A549 (cell line): ENCODE results near the gene XPO4. TPM values are rescaled to one million over a fixed set of nuclear protein-coding genes. Genes with fewer than 3 reads are reported as not detected.
"Not testable (repeated sequence)": the region's sequence is repeated elsewhere in the genome, so short reads cannot be mapped to it uniquely, and the experiment has no call there.

Experiments
- ATAC-seq, 2 experiments: fragments of 200-7000 bp in 1 of 2; fragments of >200 bp in 1 of 2; cut with Nextera tagmentation in 1 of 2; cut with Tn5 transposase in 1 of 2; 3 replicates each; pipeline versions ENCODE4 v1.8.0 to v1.9.1; 2018 to 2020; ENCODE audit warnings: mild to moderate bottlenecking in 1 of 2, moderate library complexity in 1 of 2
- CTCF ChIA-PET: fragments of 300-600 bp; sonication (Branson Sonifier 250); formaldehyde crosslinking; extraction: SDS; loops from one replicate; lab custom pipeline; 2021; ENCODE audit warnings: antibody characterized with exemption, inconsistent platforms; lab: Yijun Ruan, JAX
- POLR2A ChIA-PET: fragments of 350-600 bp; formaldehyde crosslinking; extraction: SDS; loops from one replicate; lab custom pipeline; 2021; ENCODE audit warnings: antibody characterized with exemption, inconsistent platforms; lab: Yijun Ruan, JAX
- DNase-seq, 2 experiments: peaks; one replicate each; pipeline versions ENCODE4 v3.0.0 to v3.0.0-alpha.2; 2011 to 2016; ENCODE audit warnings: low read depth in 1 of 2, low spot score in 1 of 2
- FAIRE-seq: peaks from 2 replicates; lab custom pipeline; 2011; peaks lifted over from hg19 to GRCh38; lab: Jason Lieb, UNC
- H3K27ac ChIP-seq, 2 experiments: fragments of >200 bp; sonication (Bioruptor Twin); formaldehyde crosslinking; 3 replicates each; pipeline ENCODE4 v1.5.1; 2016 to 2017
- H3K4me1 ChIP-seq: fragments of >200 bp; sonication (Bioruptor Twin); formaldehyde crosslinking; 3 replicates; pipeline ENCODE4 v1.6.1; 2016
- H3K4me2 ChIP-seq: fragments of >200 bp; sonication (Bioruptor Twin); formaldehyde crosslinking; 3 replicates; pipeline ENCODE4 v1.6.1; 2016
- H3K4me3 ChIP-seq: fragments of >200 bp; sonication (Bioruptor Twin); formaldehyde crosslinking; 3 replicates; pipeline ENCODE4 v1.5.1; 2016
- H3K9me3 ChIP-seq: fragments of >200 bp; sonication (Bioruptor Twin); formaldehyde crosslinking; 3 replicates; pipeline ENCODE4 v1.6.1; 2016
- ATOH8 ChIP-seq: fragments of 250-450 bp; sonication (Bioruptor Pico); IDR thresholded peaks from 2 replicates; pipeline ENCODE4 v1.5.0; 2020; ENCODE audit warnings: low read depth, mild to moderate bottlenecking, moderate library complexity
- BCL3 ChIP-seq: fragments of >200 bp; sonication (Bioruptor Twin); formaldehyde crosslinking; IDR thresholded peaks from 3 replicates; pipeline ENCODE4 v1.6.1; 2016
- BHLHE40 ChIP-seq: IDR thresholded peaks from 2 replicates; pipeline ENCODE4 v1.6.1; 2012; ENCODE audit warnings: low read depth, low read length, inconsistent platforms
- CBX2 ChIP-seq: fragments of 200-600 bp; sonication (generic); IDR thresholded peaks from 2 replicates; pipeline ENCODE4 v1.6.1; 2016; ENCODE audit warnings: low read depth, mild to moderate bottlenecking, borderline replicate concordance
- CEBPB ChIP-seq, 2 experiments: fragments of >200 bp in 1 of 2; sonication (Bioruptor Twin) in 1 of 2; formaldehyde crosslinking in 1 of 2; IDR thresholded peaks; 2 replicates each; pipeline ENCODE4 v1.6.1; 2012 to 2016
- CHD2 ChIP-seq: fragments of 150-350 bp; IDR thresholded peaks from 2 replicates; pipeline ENCODE4 v1.6.1; 2014; ENCODE audit warnings: low read length; ENCODE audit not compliant: partially characterized antibody
- CHD4 ChIP-seq: fragments of 200-600 bp; sonication (generic); IDR thresholded peaks from 2 replicates; pipeline ENCODE4 v1.6.1; 2016; ENCODE audit warnings: antibody characterized with exemption, mild to moderate bottlenecking, borderline replicate concordance
- E2F6 ChIP-seq: IDR thresholded peaks from 2 replicates; pipeline ENCODE4 v1.6.1; 2012; ENCODE audit warnings: low read depth, borderline replicate concordance
- EHMT2 ChIP-seq: fragments of 200-600 bp; sonication (generic); IDR thresholded peaks from 2 replicates; pipeline ENCODE4 v1.6.1; 2016; ENCODE audit warnings: antibody characterized with exemption, low read depth, mild to moderate bottlenecking, moderate library complexity
- EP300 ChIP-seq, 2 experiments: fragments of >200 bp; sonication (Bioruptor Twin); formaldehyde crosslinking; IDR thresholded peaks; 2 replicates in 1 of 2; 3 replicates in 1 of 2; pipeline ENCODE4 v1.6.1; 2016 to 2017
- FOSL2 ChIP-seq, 2 experiments: fragments of 450-650 bp in 1 of 2; fragments of >200 bp in 1 of 2; sonication (Bioruptor Twin) in 1 of 2; formaldehyde crosslinking; IDR thresholded peaks; 2 replicates each; pipeline versions ENCODE4 v1.5.0 to v1.6.1; 2016 to 2020; ENCODE audit warnings: mild to moderate bottlenecking in 1 of 2, moderate library complexity in 1 of 2
- GATA3 ChIP-seq: IDR thresholded peaks from 2 replicates; pipeline ENCODE4 v1.6.1; 2012; ENCODE audit warnings: borderline replicate concordance
- HDAC2 ChIP-seq: fragments of 200-600 bp; sonication (generic); IDR thresholded peaks from 2 replicates; pipeline ENCODE4 v1.6.1; 2016
- HEYL ChIP-seq: fragments of 250-450 bp; sonication (Bioruptor Pico); IDR thresholded peaks from 2 replicates; pipeline ENCODE4 v1.8.0; 2021; ENCODE audit warnings: mild to moderate bottlenecking, moderate library complexity
- HOXB5 ChIP-seq: fragments of 250-450 bp; sonication (Bioruptor Pico); IDR thresholded peaks from 2 replicates; pipeline ENCODE4 v1.5.0; 2020; ENCODE audit warnings: mild to moderate bottlenecking, moderate library complexity
- JUN ChIP-seq, 2 experiments: fragments of >200 bp; sonication (Bioruptor Twin); formaldehyde crosslinking; IDR thresholded peaks; 2 replicates in 1 of 2; 3 replicates in 1 of 2; pipeline ENCODE4 v1.6.1; 2016 to 2017
- KDM5A ChIP-seq: fragments of 200-600 bp; sonication (generic); IDR thresholded peaks from 2 replicates; pipeline ENCODE4 v1.6.1; 2016; ENCODE audit warnings: antibody characterized with exemption, mild to moderate bottlenecking
- MAX ChIP-seq: IDR thresholded peaks from 2 replicates; pipeline ENCODE4 v1.6.1; 2012
- MAZ ChIP-seq: fragments of 150-350 bp; IDR thresholded peaks from 2 replicates; pipeline ENCODE4 v1.6.1; 2014; ENCODE audit warnings: antibody characterized with exemption, low read depth, low read length, borderline replicate concordance
- MYC ChIP-seq: IDR thresholded peaks from 2 replicates; pipeline ENCODE4 v1.6.1; 2012; ENCODE audit warnings: mild to moderate bottlenecking, inconsistent platforms, low read length, improper control_type of control experiment, borderline replicate concordance
- NR3C1 ChIP-seq: fragments of >200 bp; sonication (Bioruptor Twin); formaldehyde crosslinking; IDR thresholded peaks from 3 replicates; pipeline ENCODE4 v1.6.1; 2017
- PHF8 ChIP-seq: fragments of 200-600 bp; sonication (generic); IDR thresholded peaks from 2 replicates; pipeline ENCODE4 v1.6.1; 2016; ENCODE audit warnings: low read depth, mild to moderate bottlenecking, antibody characterized with exemption, moderate library complexity, borderline replicate concordance
- POLR2A ChIP-seq: IDR thresholded peaks from 2 replicates; pipeline ENCODE4 v1.6.1; 2012; ENCODE audit warnings: mild to moderate bottlenecking, low read length
- POLR2AphosphoS2 ChIP-seq: conservative IDR thresholded peaks from 2 replicates; pipeline ENCODE4 v1.6.1; 2012; ENCODE audit warnings: low read length, improper control_type of control experiment, inconsistent platforms
- RARB ChIP-seq: fragments of 250-450 bp; sonication (Bioruptor Pico); IDR thresholded peaks from 2 replicates; pipeline ENCODE4 v1.8.0; 2021; ENCODE audit warnings: mild to moderate bottlenecking, moderate library complexity
- REST ChIP-seq: fragments of 200-600 bp; sonication (generic); IDR thresholded peaks from 2 replicates; pipeline ENCODE4 v1.6.1; 2016; ENCODE audit warnings: antibody characterized with exemption, mild to moderate bottlenecking, moderate library complexity
- RNF2 ChIP-seq: fragments of 200-600 bp; sonication (generic); IDR thresholded peaks from 2 replicates; pipeline ENCODE4 v1.6.1; 2016; ENCODE audit warnings: low read depth, mild to moderate bottlenecking, antibody characterized with exemption, moderate library complexity, borderline replicate concordance
- SMC3 ChIP-seq: fragments of >200 bp; sonication (Bioruptor Twin); formaldehyde crosslinking; IDR thresholded peaks from 3 replicates; pipeline ENCODE4 v1.6.1; 2018; ENCODE audit warnings: inconsistent platforms
- SREBF2 ChIP-seq: fragments of 450-650 bp; IDR thresholded peaks from 2 replicates; pipeline ENCODE4 v1.6.1; 2014; ENCODE audit warnings: mild to moderate bottlenecking, moderate library complexity
- TP53 ChIP-seq: fragments of 250-450 bp; sonication (Bioruptor Pico); IDR thresholded peaks from 2 replicates; pipeline ENCODE4 v1.5.0; 2021; ENCODE audit warnings: mild to moderate bottlenecking, moderate library complexity
- ZC3H11A ChIP-seq: fragments of 450-650 bp; IDR thresholded peaks from 2 replicates; pipeline ENCODE4 v1.6.1; 2014; ENCODE audit warnings: antibody characterized with exemption, mild to moderate bottlenecking
- WGBS: methylation state at CpG from one replicate; pipeline ENCODE4 v1.1.6; 2017; ENCODE audit errors: missing lambda C conversion rate; 5-methylcytosine and 5-hydroxymethylcytosine counted together
- polyA minus RNA-seq: library from RNA; depleted of rRNA, polyadenylated mRNA; stranded (reverse); fragments of >200 nt; gene quantifications from 2 replicates; pipeline ENCODE4 v1.2.3, GENCODE V29; 2011; rRNA and poly(A)+ RNA removed
- polyA plus RNA-seq, 4 experiments: library from polyadenylated mRNA; depleted of rRNA in 3 of 4; stranded (reverse); fragments of >200 nt; fragmentation: RNase III in 1 of 4; extraction: RNeasy Plus Mini Kit Qiagen cat#74134 plus additional on column Dnase treatment in 1 of 4; gene quantifications; 2 replicates in 3 of 4; 3 replicates in 1 of 4; pipeline ENCODE4 v1.2.3, GENCODE V29; 2011 to 2017

Gene XPO4
- 13.8 and 16.6 TPM in 2 replicates for polyA plus RNA-seq (2011; rRNA removed)
- polyA plus RNA-seq (2012; cell fraction: cytosol; rRNA removed), result 2.9 and 3.3 TPM in 2 replicates
- 3.0 and 5.0 TPM in 2 replicates for polyA plus RNA-seq (2012; cell fraction: nucleus; rRNA removed)
- polyA plus RNA-seq (2017; fragmentation: RNase III; extraction: RNeasy Plus Mini Kit Qiagen cat#74134 plus additional on column Dnase treatment), result 7.3 to 8.6 TPM (median 7.7 TPM) in 3 replicates
- 12.6 and 13.4 TPM in 2 replicates for polyA minus RNA-seq

GRCh38 chr13:20902438-20903163, at the start of gene XPO4:
Gene XPO4, minus strand, starts transcription at chr13:20902746. Its CDS starts 8 bp downstream, at chr13:20902738.
- peak within 1 kb of the TSS; percentile 94 to 97 for H3K27ac ChIP-seq
- WGBS, result 0% methylated on average over 21 of the region's 81 CpGs
- DNase-seq (peak; percentile 59 to 68), ATAC-seq (peak; percentile 98), FAIRE-seq (no peak)
- ChIA-PET CTCF (interaction anchor here (1.0 kb wide), 1 partner anchor 22 kb away, joined by 4 read pairs; no protein-coding TSS in a partner anchor), POLR2A (interaction anchor here (0.8 to 1.0 kb wide), 2 partner anchors 67 to 70 kb away, joined by 3 read pairs; no protein-coding TSS in a partner anchor)
- H3K4me2 ChIP-seq, result peak within 1 kb of the TSS; percentile 82
- peak within 1 kb of the TSS; percentile 87 for H3K4me3 ChIP-seq
- TF ChIP-seq ZC3H11A (no peak), POLR2AphosphoS2 (no peak), PHF8 (peak; percentile 71), ATOH8 (CRISPR knock-in tag) (peak; percentile 69; the same call in 1 of the 2 replicates), REST (no peak), MAZ (no peak), POLR2A (peak; percentile 37; the same call in 1 of the 2 replicates), JUN (IDR thresholded peaks at IDR 0.05) (peak; percentile 58 to 84; a peak in 3 of 5 replicates), SMC3 (no peak), GATA3 (no peak), HEYL (CRISPR knock-in tag) (no peak), BHLHE40 (no peak), EHMT2 (no peak), KDM5A (peak; percentile 93), EP300 (IDR thresholded peaks at IDR 0.05) (no peak), MYC (peak; percentile 37; the same call in 1 of the 2 replicates), CEBPB (IDR thresholded peaks at IDR 0.05) (no peak), MAX (peak; percentile 2), RNF2 (no peak), BCL3 (0 out of 3 replicates have a peak, but pooled peaks have one; percentile 56), FOSL2 (IDR thresholded peaks at IDR 0.05) (no peak), FOSL2 (CRISPR knock-in tag; IDR thresholded peaks at IDR 0.05) (no peak), TP53 (CRISPR knock-in tag) (no peak), HDAC2 (no peak), HOXB5 (CRISPR knock-in tag) (peak; percentile 70; the same call in 1 of the 2 replicates), NR3C1 (no peak), CHD4 (no peak), RARB (CRISPR knock-in tag) (no peak), E2F6 (peak; percentile 60; the same call in 1 of the 2 replicates), CHD2 (no peak), SREBF2 (no peak), CBX2 (no peak)
- H3K9me3 ChIP-seq, result no peaks in the 10 kb centered on the region
- H3K4me1 ChIP-seq, result peaks cover 6% of the 10 kb centered on the region; the same call in 2 of the 3 replicates

GRCh38 chr13:20948001-20948400, 45.5 kb upstream of the XPO4 start:
- H3K4me3 ChIP-seq, CTCF ChIA-PET, H3K27ac ChIP-seq, H3K4me2 ChIP-seq, H3K9me3 ChIP-seq, H3K4me1 ChIP-seq, ATAC-seq, DNase-seq, POLR2A ChIA-PET, FAIRE-seq: not testable (repeated sequence)
- WGBS, result 66% methylated on average over 3 of the region's 3 CpGs
